HG03039 (cell line): ENCODE measurements around the gene OR4D6.
"Not testable (repeated sequence)": the region's sequence is repeated elsewhere in the genome, so short reads cannot be mapped to it uniquely, and the experiment has no call there.

ENCODE experiments used
- ATAC-seq: cut with Tn5 transposase; IDR thresholded peaks from one replicate; pipeline ENCODE4 v1.9.1; 2021; ENCODE audit warnings: mild to moderate bottlenecking, moderate library complexity; ENCODE audit not compliant: unreplicated experiment

The OR4D6 gene

DNA sequence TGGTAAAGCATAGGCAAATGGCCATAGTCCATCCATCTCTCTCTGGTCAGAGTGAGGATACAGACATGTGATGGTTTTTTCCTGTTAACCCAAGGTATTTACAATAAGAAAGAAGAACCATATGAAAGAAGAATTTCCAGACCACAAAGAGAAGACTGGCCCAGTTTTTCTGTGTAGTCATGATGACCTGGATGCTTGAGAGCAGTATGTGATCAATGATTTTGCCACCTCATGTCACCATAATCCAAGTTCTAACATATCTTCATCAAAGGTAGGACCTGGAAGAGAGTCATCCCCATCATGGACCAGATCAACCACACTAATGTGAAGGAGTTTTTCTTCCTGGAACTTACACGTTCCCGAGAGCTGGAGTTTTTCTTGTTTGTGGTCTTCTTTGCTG lies at the start of gene OR4D6:
TSS of gene OR4D6 (plus strand) at position 301 of the 400 bp plus-strand sequence. CDS start at position 301, 0 bp downstream.
- ATAC-seq: no peak

GRCh38 chr11:59413646-59414045 lies 43.1 kb upstream of the OR4D6 start:
- no peak for ATAC-seq

DNA sequence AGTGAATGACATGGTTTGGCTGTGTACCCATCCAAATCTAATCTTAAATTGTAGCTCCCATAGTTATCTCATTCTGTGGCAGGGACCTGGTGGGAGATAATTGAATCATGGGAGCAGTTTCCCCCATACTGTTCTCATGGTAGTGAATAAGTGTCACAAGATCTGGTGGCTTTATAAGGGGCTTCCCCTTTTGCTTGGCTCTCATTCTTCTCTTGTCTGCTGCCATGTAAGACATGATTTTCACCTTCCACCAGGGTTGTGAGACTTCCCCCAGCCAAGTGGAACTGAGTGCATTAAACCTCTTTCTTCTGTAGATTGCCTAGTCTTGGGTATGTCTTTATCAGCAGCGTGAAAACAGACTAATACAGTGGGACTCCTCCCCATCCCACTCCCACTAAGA lies 41.6 kb upstream of the OR4D6 start:
- ATAC-seq: no peak

GRCh38 chr11:59416613-59417012 lies 40.1 kb upstream of the OR4D6 start:
- no peak for ATAC-seq

GRCh38 chr11:59417023-59417422 lies 39.7 kb upstream of the OR4D6 start:
- ATAC-seq: no peak

DNA sequence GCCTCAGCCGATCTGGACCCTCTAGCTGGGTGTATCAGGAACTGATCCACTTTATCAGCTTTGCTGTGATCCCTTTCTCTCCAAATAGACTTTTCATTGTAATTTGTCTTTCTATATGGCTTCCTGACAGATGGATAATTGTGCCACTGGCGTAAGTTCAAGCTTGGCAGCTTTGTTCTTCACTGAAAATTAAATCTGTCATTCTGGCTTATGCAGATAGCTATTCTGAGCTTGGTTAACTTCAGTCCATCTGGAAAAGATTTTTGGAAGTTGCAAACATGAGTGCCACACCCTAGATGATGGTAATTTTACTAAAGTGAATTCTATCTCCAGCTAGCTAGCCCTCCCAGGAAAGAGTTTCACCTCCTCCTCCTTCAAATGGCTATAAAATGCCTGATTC lies 38.6 kb upstream of the OR4D6 start:
- ATAC-seq: no peak

GRCh38 chr11:59423835-59424234 lies 32.9 kb upstream of the OR4D6 start:
- ATAC-seq: no peak

DNA sequence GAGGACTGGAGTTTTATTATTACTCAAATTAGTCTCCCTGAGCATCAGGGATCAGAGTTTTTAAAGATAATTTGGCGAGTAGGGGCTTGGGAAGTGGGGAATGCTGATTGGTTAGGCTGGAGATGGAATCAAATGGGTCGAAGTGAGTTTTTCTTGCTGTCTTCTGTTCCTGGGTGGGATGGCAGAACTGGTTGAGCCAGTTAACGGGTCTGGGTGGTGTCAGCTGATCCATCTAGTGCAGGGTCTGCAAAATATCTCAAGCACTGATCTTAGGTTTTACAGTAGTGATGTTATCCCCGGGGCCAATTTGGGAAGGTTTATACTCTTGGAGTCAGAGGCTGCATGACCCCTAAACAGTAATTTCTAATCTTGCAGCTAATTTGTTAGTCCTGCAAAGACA lies 31.6 kb upstream of the OR4D6 start:
- ATAC-seq: no peak

GRCh38 chr11:59426361-59427067 lies 30.2 kb upstream of the OR4D6 start, which contains the start of gene OR5A2:
Gene OR5A2 (minus strand): TSS chr11:59426413. CDS start chr11:59422953, 3,460 bp downstream.
- ATAC-seq: no peak

DNA sequence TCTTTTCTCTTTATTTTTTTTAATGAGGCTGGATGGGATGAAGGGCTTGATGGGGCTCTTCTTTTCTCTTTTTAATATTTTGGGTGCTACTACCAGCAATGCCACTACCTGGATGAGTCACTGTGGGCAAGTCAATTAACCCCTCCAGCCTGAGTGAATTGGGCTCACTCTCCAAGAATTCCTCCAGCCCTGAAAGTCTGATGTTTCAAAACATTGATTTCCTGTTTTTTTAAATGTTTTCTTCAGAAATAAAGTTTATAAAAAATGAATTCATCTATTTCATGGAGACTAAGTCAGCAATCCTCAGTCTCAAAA lies 29.7 kb upstream of the OR4D6 start:
- ATAC-seq: no peak

- peak; percentile 64 for ATAC-seq
Observed at GRCh38 chr11:59429924-59430516, 26.7 kb upstream of the OR4D6 start.

GRCh38 chr11:59436169-59436568 lies 20.6 kb upstream of the OR4D6 start, which contains the start of gene OR5A1:
Gene OR5A1 (plus strand): TSS chr11:59436469. CDS start chr11:59443169, 6,700 bp downstream.
- no peak for ATAC-seq

DNA sequence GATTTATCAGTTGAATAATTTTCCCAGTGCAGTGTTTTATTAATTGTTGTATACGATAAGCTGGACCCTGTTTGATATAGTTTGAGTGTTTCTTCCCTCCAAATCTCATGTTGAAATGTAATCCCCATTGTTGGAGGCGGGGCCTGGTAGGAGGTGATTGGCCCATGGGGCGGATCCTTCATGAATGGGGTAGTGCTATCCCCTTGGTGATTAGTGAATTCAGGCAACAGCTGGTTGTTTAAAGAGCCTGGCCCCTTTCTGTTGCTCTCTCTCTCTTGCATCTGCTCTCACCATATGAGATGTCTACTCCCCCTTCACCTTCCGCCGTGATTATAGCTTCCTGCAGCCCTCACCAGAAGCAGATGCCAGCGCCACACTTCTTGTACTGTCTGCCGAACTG lies 19.0 kb upstream of the OR4D6 start:
- ATAC-seq: no peak

GRCh38 chr11:59445624-59446023 lies 11.1 kb upstream of the OR4D6 start:
- not testable (repeated sequence) for ATAC-seq

DNA sequence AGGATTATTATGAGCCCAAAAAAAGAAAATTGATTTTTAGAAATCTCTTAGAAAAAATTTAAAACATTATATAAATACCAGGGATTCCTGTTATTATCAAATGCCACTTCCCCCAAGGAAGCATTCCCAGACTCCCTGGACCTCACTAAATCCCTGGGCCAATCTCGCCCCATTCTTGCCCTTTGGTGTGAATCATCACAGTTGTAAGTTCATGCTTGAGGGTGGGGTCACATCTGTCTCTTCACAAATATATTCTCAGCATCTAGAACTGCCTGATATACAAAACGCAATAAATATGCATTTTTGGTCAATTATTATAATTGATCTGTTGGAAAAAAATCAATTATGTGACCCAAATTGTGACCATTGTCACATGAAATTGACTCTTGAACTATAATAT lies 8.3 kb upstream of the OR4D6 start:
- no peak for ATAC-seq

- ATAC-seq: no peak
Observed at GRCh38 chr11:59459916-59460315, 3.2 kb downstream of the OR4D6 start.

DNA sequence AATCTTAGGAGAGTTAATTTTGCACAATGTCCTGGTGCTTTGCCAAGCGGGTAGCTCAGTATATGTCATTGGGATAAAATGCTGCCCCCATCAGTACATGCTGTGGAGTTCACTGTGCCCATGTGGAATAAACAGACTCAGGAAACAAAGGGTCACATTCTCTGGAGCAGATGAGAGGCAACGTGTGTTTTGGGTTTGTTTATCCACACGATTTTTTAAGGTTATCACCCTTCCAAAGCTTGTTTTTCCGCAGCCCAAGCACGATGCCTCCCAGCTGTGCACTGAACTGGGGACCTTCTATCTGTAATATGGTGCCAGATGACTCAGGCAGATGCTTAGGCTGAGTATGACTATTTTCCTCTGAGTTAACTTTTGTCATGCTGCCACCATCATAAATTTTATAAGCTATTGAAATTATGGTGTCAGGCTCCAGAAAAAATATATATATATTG lies 6.5 kb downstream of the OR4D6 start:
- no peak for ATAC-seq

- ATAC-seq: no peak
Observed at GRCh38 chr11:59473015-59473414, 16.3 kb downstream of the OR4D6 start, which contains the start of gene OR4D10. Gene OR4D10 (plus strand): TSS chr11:59473315. CDS start chr11:59477430, 4,115 bp downstream.

- ATAC-seq: no peak
Observed at GRCh38 chr11:59475176-59475575, 18.4 kb downstream of the OR4D6 start.

DNA sequence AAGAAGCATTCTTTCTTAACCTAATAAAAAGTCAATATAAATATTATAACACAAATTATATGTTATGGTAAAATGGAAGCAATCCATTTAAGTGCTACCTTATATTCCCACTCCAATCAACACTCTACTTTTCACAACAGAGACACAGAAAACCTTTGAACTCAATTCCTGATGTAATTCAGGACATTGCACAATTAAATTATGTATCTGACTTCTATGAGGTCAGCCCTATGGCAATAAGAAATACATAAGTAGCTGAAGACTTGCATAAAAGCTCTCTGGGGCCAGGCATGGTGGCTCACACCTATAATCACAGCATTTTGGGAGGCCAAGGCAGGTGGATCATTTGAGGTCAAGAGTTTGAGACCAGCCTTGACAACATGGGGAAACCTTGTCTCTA lies 23.1 kb downstream of the OR4D6 start:
- ATAC-seq: no peak

- ATAC-seq: no peak
Observed at GRCh38 chr11:59480359-59480758, 23.6 kb downstream of the OR4D6 start.

- no peak for ATAC-seq
Observed at GRCh38 chr11:59501931-59502330, 45.2 kb downstream of the OR4D6 start.
